HepG2 (cell line): ENCODE results near the gene CYBC1. TPM values are rescaled to one million over a fixed set of nuclear protein-coding genes. Genes with fewer than 3 reads are reported as not detected.

Experiments
- CAMTA2 ChIP-seq: sonication (generic); formaldehyde crosslinking; IDR thresholded peaks from 2 replicates; pipeline ENCODE4 v1.4.0; 2020; ENCODE audit warnings: mild to moderate bottlenecking, missing genetic modification reagents, borderline replicate concordance
- EZH2 ChIP-seq: conservative IDR thresholded peaks from 2 replicates; pipeline ENCODE4 v1.6.1; 2012; ENCODE audit warnings: mild to moderate bottlenecking, low read depth, low read length, moderate library complexity
- IRF1 ChIP-seq: sonication (generic); formaldehyde crosslinking; IDR thresholded peaks from 2 replicates; pipeline ENCODE4 v1.4.0; 2020; ENCODE audit warnings: low read depth, mild to moderate bottlenecking, missing genetic modification reagents
- MED8 ChIP-seq: sonication (generic); formaldehyde crosslinking; IDR thresholded peaks from 2 replicates; pipeline ENCODE4 v1.8.1; 2023; ENCODE audit warnings: mild to moderate bottlenecking, missing genetic modification reagents; ENCODE audit not compliant: insufficient replicate concordance
- NFKBIZ ChIP-seq: IDR thresholded peaks from 2 replicates; pipeline ENCODE4 v1.6.1; 2018; ENCODE audit warnings: missing genetic modification reagents, missing compliant biosample characterization
- NFYB ChIP-seq: sonication (generic); formaldehyde crosslinking; IDR thresholded peaks from 2 replicates; pipeline ENCODE4 v1.4.0; 2020; ENCODE audit warnings: missing genetic modification reagents
- PITX1 ChIP-seq: sonication (generic); formaldehyde crosslinking; IDR thresholded peaks from 2 replicates; pipeline ENCODE4 v1.5.1; 2020; ENCODE audit warnings: mild to moderate bottlenecking, missing genetic modification reagents
- TCF12 ChIP-seq, 2 experiments: fragments of 450-650 bp in 1 of 2; sonication (generic) in 1 of 2; formaldehyde crosslinking in 1 of 2; IDR thresholded peaks; 2 replicates each; pipeline versions ENCODE4 v1.6.1 to v1.8.0; 2017 to 2022; ENCODE audit warnings: antibody characterized with exemption in 1 of 2, mild to moderate bottlenecking in 1 of 2, missing genetic modification reagents in 1 of 2, moderate library complexity in 1 of 2
- YEATS2 ChIP-seq: sonication (generic); formaldehyde crosslinking; IDR thresholded peaks from 2 replicates; pipeline ENCODE4 v1.4.0; 2020; ENCODE audit warnings: missing genetic modification reagents, borderline replicate concordance
- ZBTB37 ChIP-seq: sonication (generic); formaldehyde crosslinking; IDR thresholded peaks from 2 replicates; pipeline ENCODE4 v1.4.0; 2020; ENCODE audit warnings: mild to moderate bottlenecking, missing genetic modification reagents
- ZNF317 ChIP-seq: sonication (generic); formaldehyde crosslinking; IDR thresholded peaks from 2 replicates; pipeline ENCODE4 v1.5.0; 2020; ENCODE audit warnings: mild to moderate bottlenecking, missing genetic modification reagents
- ZNF558 ChIP-seq: sonication (generic); formaldehyde crosslinking; IDR thresholded peaks from 2 replicates; pipeline ENCODE4 v1.9.0; 2022; ENCODE audit warnings: mild to moderate bottlenecking, missing genetic modification reagents, borderline replicate concordance
- ZNF563 ChIP-seq: sonication (generic); formaldehyde crosslinking; IDR thresholded peaks from 2 replicates; pipeline ENCODE4 v1.8.0; 2022; ENCODE audit warnings: mild to moderate bottlenecking, moderate library complexity, missing genetic modification reagents
- ZNF776 ChIP-seq: sonication (generic); formaldehyde crosslinking; IDR thresholded peaks from 2 replicates; pipeline ENCODE4 v1.4.0; 2020; ENCODE audit warnings: mild to moderate bottlenecking, missing genetic modification reagents
- ZSCAN31 ChIP-seq: sonication (generic); formaldehyde crosslinking; IDR thresholded peaks from 2 replicates; pipeline ENCODE4 v1.5.0; 2020; ENCODE audit warnings: low read depth, mild to moderate bottlenecking, missing genetic modification reagents
- ZZZ3 ChIP-seq: sonication (generic); formaldehyde crosslinking; IDR thresholded peaks from 2 replicates; pipeline ENCODE4 v1.4.0; 2020; ENCODE audit warnings: missing genetic modification reagents, mild to moderate bottlenecking, borderline replicate concordance
- polyA plus RNA-seq, 8 experiments: library from polyadenylated mRNA; depleted of rRNA in 3 of 8; stranded (reverse) in 7 of 8; unstranded in 1 of 8; fragments of >200 nt; fragmentation: Illumina TruSeq in 4 of 8; extraction: Trizol in 4 of 8; gene quantifications; 2 replicates each; pipeline versions ENCODE4 v1.2.1 to v1.2.3, GENCODE V29; 2011 to 2016; ENCODE audit warnings: low read depth in 4 of 8, missing spikeins in 1 of 8, mixed read lengths in 1 of 8; ENCODE audit not compliant: insufficient read depth in 1 of 8
- total RNA-seq, 5 experiments: library from RNA; depleted of rRNA; stranded (reverse); fragments of >200 nt; fragmentation: Illumina TruSeq; extraction: Trizol; gene quantifications; 2 replicates each; pipeline ENCODE4 v1.2.3, GENCODE V29; 2016; ENCODE audit warnings: low read depth in 1 of 5
- TF ChIP-seq, protein P1 (sequence below): sonication (generic); formaldehyde crosslinking; IDR thresholded peaks from 2 replicates; pipeline ENCODE4 v1.5.0; 2020; ENCODE audit warnings: missing genetic modification reagents
- TF ChIP-seq, protein P2 (sequence below): sonication (generic); formaldehyde crosslinking; IDR thresholded peaks from 2 replicates; pipeline ENCODE4 v1.4.0; 2020; ENCODE audit warnings: missing genetic modification reagents, borderline replicate concordance
- TF ChIP-seq, protein P3 (sequence below): sonication (generic); formaldehyde crosslinking; IDR thresholded peaks from 2 replicates; pipeline ENCODE4 v1.5.0; 2020; ENCODE audit warnings: mild to moderate bottlenecking, low read depth, missing genetic modification reagents, borderline replicate concordance
- TF ChIP-seq, protein P4 (sequence below): sonication (generic); formaldehyde crosslinking; IDR thresholded peaks from 2 replicates; pipeline ENCODE4 v1.8.0; 2022; ENCODE audit warnings: mild to moderate bottlenecking, missing genetic modification reagents, moderate library complexity

Gene CYBC1
- total and polyA plus RNA-seq, 2 of the 13 experiments (the other 11 are each of a cell fraction or from before 2014, with no cell fraction given) = 43.4 to 44.1 TPM

DNA sequence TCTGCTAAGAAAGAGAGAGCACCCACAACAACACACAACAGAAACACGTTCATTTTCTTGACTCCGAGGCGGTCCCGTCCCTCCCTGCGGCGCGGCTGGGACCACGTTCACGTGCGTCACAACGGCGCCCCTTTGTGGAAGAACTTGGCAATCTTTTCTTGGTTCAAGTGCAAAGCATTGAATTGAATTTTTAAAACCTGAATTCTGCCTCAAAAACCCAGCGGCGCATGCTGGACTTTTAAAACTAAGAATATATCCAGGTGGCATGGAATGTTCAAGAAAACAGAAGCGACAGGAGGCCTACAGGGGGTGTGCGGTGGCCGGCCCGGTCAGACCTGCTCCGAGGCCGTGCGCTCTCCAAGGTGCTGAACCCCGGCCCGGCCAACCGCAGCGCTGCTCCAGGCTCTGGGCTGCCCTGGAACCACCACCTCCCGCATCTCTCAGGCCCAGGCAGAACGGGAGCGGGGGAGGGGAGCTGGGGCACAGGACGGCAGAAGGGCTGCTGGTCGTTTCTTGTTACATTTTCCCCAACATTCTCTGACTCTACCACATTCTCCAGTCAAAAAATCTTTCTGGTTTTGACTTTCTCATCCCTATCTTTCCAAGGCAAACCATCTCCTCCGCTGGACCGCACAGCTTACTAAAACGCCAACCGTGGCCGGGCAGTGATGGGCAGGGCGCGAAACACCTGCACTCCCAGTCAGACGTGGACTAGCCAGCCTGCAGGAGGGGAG lies 35.8 kb downstream of the CYBC1 start (continued):
- peak; percentile 90 for TF ChIP-seq ZNF776
- peak; percentile 75; the same call in 1 of the 2 replicates for TF ChIP-seq ZBTB37 (CRISPR knock-in tag)
- TF ChIP-seq ZSCAN31 (CRISPR knock-in tag) = peak; percentile 85
- no peak for TF ChIP-seq TCF12 (IDR thresholded peaks at IDR 0.05)
- peak; percentile 87; the same call in 1 of the 2 replicates for TF ChIP-seq TCF12 (CRISPR knock-in tag; IDR thresholded peaks at IDR 0.05)
- TF ChIP-seq, protein P1, sequence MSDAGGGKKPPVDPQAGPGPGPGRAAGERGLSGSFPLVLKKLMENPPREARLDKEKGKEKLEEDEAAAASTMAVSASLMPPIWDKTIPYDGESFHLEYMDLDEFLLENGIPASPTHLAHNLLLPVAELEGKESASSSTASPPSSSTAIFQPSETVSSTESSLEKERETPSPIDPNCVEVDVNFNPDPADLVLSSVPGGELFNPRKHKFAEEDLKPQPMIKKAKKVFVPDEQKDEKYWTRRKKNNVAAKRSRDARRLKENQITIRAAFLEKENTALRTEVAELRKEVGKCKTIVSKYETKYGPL (CRISPR knock-in tag) = peak; percentile 94; the same call in 1 of the 2 replicates
- TF ChIP-seq MED8 (CRISPR knock-in tag) = peak; percentile 47
- TF ChIP-seq, protein P2, sequence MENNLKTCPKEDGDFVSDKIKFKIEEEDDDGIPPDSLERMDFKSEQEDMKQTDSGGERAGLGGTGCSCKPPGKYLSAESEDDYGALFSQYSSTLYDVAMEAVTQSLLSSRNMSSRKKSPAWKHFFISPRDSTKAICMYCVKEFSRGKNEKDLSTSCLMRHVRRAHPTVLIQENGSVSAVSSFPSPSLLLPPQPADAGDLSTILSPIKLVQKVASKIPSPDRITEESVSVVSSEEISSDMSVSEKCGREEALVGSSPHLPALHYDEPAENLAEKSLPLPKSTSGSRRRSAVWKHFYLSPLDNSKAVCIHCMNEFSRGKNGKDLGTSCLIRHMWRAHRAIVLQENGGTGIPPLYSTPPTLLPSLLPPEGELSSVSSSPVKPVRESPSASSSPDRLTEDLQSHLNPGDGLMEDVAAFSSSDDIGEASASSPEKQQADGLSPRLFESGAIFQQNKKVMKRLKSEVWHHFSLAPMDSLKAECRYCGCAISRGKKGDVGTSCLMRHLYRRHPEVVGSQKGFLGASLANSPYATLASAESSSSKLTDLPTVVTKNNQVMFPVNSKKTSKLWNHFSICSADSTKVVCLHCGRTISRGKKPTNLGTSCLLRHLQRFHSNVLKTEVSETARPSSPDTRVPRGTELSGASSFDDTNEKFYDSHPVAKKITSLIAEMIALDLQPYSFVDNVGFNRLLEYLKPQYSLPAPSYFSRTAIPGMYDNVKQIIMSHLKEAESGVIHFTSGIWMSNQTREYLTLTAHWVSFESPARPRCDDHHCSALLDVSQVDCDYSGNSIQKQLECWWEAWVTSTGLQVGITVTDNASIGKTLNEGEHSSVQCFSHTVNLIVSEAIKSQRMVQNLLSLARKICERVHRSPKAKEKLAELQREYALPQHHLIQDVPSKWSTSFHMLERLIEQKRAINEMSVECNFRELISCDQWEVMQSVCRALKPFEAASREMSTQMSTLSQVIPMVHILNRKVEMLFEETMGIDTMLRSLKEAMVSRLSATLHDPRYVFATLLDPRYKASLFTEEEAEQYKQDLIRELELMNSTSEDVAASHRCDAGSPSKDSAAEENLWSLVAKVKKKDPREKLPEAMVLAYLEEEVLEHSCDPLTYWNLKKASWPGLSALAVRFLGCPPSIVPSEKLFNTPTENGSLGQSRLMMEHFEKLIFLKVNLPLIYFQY (CRISPR knock-in tag) = peak; percentile 97
- TF ChIP-seq, protein P3, sequence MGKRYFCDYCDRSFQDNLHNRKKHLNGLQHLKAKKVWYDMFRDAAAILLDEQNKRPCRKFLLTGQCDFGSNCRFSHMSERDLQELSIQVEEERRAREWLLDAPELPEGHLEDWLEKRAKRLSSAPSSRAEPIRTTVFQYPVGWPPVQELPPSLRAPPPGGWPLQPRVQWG (CRISPR knock-in tag) = 0 out of 2 replicates have a peak, but pooled peaks have one; percentile 88
- peak; percentile 60; the same call in 1 of the 2 replicates for TF ChIP-seq YEATS2
- peak; percentile 84; the same call in 1 of the 2 replicates for TF ChIP-seq CAMTA2 (CRISPR knock-in tag)
- TF ChIP-seq PITX1 (CRISPR knock-in tag) = peak; percentile 87
- peak; percentile 88 for TF ChIP-seq NFKBIZ
- TF ChIP-seq ZZZ3 = no peak
- no peak; the same call in 1 of the 2 replicates for TF ChIP-seq IRF1 (CRISPR knock-in tag)
- TF ChIP-seq, protein P4, sequence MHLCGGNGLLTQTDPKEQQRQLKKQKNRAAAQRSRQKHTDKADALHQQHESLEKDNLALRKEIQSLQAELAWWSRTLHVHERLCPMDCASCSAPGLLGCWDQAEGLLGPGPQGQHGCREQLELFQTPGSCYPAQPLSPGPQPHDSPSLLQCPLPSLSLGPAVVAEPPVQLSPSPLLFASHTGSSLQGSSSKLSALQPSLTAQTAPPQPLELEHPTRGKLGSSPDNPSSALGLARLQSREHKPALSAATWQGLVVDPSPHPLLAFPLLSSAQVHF (CRISPR knock-in tag) = no peak; the same call in 1 of the 2 replicates
- TF ChIP-seq ZNF317 (CRISPR knock-in tag) = peak; percentile 92
- TF ChIP-seq ZNF563 (CRISPR knock-in tag) = peak; percentile 96
- TF ChIP-seq NFYB = peak; percentile 55
- TF ChIP-seq EZH2 = no peak
- TF ChIP-seq ZNF558 (CRISPR knock-in tag) = peak; percentile 98; the same call in 1 of the 2 replicates
